Measurements from ENCODE around the gene SPN.
"Not testable (repeated sequence)": the region's sequence is repeated elsewhere in the genome, so short reads cannot be mapped to it uniquely, and the experiment has no call there.

- TF ChIP-seq, protein P1, sequence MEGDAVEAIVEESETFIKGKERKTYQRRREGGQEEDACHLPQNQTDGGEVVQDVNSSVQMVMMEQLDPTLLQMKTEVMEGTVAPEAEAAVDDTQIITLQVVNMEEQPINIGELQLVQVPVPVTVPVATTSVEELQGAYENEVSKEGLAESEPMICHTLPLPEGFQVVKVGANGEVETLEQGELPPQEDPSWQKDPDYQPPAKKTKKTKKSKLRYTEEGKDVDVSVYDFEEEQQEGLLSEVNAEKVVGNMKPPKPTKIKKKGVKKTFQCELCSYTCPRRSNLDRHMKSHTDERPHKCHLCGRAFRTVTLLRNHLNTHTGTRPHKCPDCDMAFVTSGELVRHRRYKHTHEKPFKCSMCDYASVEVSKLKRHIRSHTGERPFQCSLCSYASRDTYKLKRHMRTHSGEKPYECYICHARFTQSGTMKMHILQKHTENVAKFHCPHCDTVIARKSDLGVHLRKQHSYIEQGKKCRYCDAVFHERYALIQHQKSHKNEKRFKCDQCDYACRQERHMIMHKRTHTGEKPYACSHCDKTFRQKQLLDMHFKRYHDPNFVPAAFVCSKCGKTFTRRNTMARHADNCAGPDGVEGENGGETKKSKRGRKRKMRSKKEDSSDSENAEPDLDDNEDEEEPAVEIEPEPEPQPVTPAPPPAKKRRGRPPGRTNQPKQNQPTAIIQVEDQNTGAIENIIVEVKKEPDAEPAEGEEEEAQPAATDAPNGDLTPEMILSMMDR (IDR thresholded peaks at IDR 0.05) = not testable (repeated sequence)
- TF ChIP-seq EP300 (IDR thresholded peaks at IDR 0.05) = not testable (repeated sequence)
Measured at GRCh38 chr16:29613307-29614057, 49.6 kb upstream of the SPN start.
